Mesodermal cell (in vitro differentiated cells): Measurements from ENCODE around the gene TAPT1.

Experiments
- H3K27ac ChIP-seq: 2 replicates; pipeline ENCODE4 v1.7.0; 2013; ENCODE audit warnings: mild to moderate bottlenecking, low read depth, low read length, moderate library complexity; ENCODE audit not compliant: severe bottlenecking
- H3K36me3 ChIP-seq: 2 replicates; pipeline ENCODE4 v1.7.1; 2013; ENCODE audit warnings: mild to moderate bottlenecking, low read length, moderate library complexity; ENCODE audit not compliant: control insufficient read depth, insufficient read depth
- H3K4me1 ChIP-seq: one replicate; pipeline ENCODE4 v1.7.1; 2013; ENCODE audit warnings: mild to moderate bottlenecking, low read length; ENCODE audit not compliant: insufficient read depth, control insufficient read depth, poor library complexity, severe bottlenecking
- H3K4me3 ChIP-seq: 2 replicates; pipeline ENCODE4 v1.7.0; 2013; ENCODE audit warnings: low read length, control low read depth, mild to moderate bottlenecking; ENCODE audit not compliant: insufficient read depth, poor library complexity, severe bottlenecking; ENCODE audit errors: extremely low read depth
- H3K9me3 ChIP-seq: 2 replicates; pipeline ENCODE4 v1.7.1; 2013; ENCODE audit warnings: mild to moderate bottlenecking, low read length, moderate library complexity; ENCODE audit not compliant: control insufficient read depth
- WGBS, 2 experiments: methylation state at CpG; one replicate each; pipeline ENCODE4 v1.1.5; 2013; ENCODE audit warnings: missing lambda C conversion rate in 2 of 2; ENCODE audit not compliant: insufficient coverage in 2 of 2; 5-methylcytosine and 5-hydroxymethylcytosine counted together

Gene TAPT1

DNA sequence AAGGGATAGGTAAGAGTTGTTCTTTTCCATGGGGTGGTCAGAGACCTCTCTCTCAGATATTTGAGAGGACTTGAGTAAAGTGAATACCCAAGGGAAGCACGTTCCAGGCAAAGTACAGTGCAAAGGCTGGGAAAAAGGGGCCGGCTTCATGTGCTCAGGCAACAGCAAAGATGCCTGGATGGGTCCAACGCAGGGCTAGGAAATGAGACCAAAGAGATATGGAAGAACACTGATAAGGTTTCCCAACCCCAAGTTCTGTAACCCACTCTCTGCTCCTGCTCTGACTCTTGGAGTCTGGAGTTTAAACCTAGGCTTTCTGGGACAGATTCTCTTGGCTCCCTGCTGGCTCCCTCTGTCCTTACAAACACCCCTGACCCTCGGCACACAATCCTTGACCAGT lies 106.3 kb downstream of the TAPT1 start:
- 50 to 82% methylated on average over 3 to 4 of the region's 4 CpGs for WGBS, 2 experiments
- Histone ChIP-seq H3K9me3 (no peaks in the 10 kb centered on the region), H3K27ac (no peak overlapping the region), H3K4me3 (no peak overlapping the region), H3K4me1 (no peaks in the 10 kb centered on the region), H3K36me3 (no peaks in the 10 kb centered on the region)

DNA sequence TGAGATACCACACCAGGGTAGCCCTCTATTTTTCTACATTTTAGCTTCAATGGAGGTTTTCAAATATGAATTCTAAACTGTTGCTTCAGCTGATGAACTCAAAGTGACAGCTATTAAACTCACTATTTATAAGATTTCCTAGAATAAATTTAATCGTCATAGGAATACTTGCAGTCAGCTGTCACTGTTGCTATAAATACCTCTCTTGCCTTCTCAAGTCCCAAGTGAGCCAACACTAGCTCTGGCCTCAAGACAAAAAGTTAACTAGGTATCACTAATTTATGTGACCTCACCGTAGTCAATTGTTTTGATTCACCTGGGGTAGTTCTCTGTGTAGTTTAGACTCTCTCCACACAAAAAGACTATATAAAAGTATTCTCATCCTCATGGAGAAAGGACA lies 108.2 kb downstream of the TAPT1 start:
- no peaks in the 10 kb centered on the region for H3K36me3 ChIP-seq
- no peaks in the 10 kb centered on the region for H3K9me3 ChIP-seq
- H3K4me1 ChIP-seq, result no peaks in the 10 kb centered on the region
- H3K4me3 ChIP-seq, result no peak overlapping the region
- H3K27ac ChIP-seq, result no peak overlapping the region
- WGBS, 2 experiments, result 74 to 76% methylated on average over 2 of the region's 2 CpGs

DNA sequence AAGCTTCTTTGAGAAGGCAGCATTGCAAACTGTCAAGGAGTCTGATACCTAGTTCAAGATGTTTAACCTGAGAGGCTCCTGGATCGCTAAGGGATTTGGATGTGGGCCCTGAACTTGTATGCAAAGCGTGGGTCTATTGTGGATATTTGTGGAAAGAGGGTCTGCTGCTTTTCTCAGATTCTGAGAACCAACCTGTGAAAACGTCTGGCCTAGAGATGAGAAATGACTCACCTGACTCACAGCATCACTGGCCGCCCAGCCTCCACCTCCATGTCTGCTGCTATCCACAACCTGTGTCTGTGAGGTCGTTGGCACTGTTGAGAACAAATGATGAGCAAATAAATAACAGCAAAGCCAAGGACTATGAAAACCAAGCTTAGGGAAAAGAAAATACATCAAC lies 109.1 kb downstream of the TAPT1 start:
- WGBS, 2 experiments, result 77 to 83% methylated on average over 3 to 4 of the region's 5 CpGs
- Histone ChIP-seq H3K4me3 (no peak overlapping the region), H3K4me1 (no peaks in the 10 kb centered on the region), H3K9me3 (no peaks in the 10 kb centered on the region), H3K36me3 (no peaks in the 10 kb centered on the region), H3K27ac (no peak overlapping the region)

DNA sequence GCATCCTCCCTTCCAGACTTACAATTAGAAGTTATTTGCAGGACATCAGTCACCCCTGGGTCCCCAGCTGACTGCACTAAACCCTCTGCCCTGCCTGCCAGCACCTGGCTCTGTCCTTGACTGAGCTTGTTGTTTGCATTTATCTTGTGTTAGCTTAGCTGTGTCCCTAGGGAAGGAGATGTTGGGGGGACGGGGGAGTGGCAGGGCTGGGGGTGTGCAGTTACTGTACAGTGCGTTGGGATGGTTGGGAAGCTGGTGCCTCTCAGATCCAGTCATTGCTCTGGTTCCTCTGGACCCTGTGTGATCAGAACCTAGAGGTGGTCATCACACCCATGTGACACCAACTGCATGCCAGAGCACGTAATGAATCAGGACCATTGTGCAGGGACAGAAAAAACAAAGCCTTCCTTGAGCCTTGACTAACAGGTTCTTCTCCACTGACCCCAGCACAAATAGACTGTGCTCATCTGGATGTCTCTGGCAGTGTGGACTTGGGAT lies 109.7 kb downstream of the TAPT1 start:
- no peaks in the 10 kb centered on the region for H3K9me3 ChIP-seq
- H3K4me3 ChIP-seq, result no peak overlapping the region
- 64 to 67% methylated on average over 3 of the region's 3 CpGs for WGBS, 2 experiments
- no peaks in the 10 kb centered on the region for H3K4me1 ChIP-seq
- H3K36me3 ChIP-seq, result no peaks in the 10 kb centered on the region
- no peak overlapping the region for H3K27ac ChIP-seq

DNA sequence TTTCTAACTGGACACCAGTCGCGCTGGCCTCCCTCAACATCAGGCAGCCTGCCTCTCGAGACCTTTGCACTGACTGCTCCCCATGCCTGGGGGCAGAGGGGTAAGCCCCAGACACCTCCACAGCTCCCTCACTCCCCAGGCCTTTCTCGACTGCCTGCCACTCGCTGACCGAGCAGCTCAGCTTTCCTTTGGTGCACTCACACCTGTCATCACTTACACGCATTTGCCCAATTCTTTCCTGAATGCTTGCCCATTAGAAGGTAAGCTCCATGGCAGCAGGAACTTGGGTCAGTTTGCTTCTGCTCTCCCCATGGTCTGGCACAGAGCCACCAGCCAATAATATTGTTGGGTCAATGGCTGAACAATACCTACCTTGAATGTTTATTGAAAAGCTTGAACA lies 110.3 kb downstream of the TAPT1 start:
- 94 to 100% methylated on average over 7 of the region's 7 CpGs for WGBS, 2 experiments
- Histone ChIP-seq H3K9me3 (no peaks in the 10 kb centered on the region), H3K4me3 (no peak overlapping the region), H3K4me1 (no peaks in the 10 kb centered on the region), H3K36me3 (no peaks in the 10 kb centered on the region), H3K27ac (no peak overlapping the region)

DNA sequence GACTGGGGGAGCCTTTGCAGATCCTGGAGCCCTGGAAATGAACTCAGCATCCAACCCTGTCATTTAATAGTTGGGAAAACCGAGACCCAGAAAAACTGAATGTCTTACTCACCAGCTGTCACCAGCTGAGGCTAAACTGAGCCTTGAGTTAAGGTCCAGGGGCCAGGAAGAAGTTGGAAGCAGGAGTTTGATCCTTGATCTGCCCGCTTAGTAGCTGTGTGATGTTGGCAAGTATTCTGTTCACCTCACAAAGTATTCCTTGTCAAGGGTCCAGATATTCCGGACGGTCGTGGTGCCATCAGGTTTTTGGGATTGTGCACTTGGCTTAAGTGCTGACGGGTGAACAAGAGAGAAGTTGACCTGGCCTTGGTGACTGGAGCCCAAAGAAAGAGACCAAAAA lies 111.7 kb downstream of the TAPT1 start:
- Histone ChIP-seq H3K36me3 (no peaks in the 10 kb centered on the region), H3K4me3 (no peak overlapping the region), H3K27ac (no peak overlapping the region), H3K4me1 (no peaks in the 10 kb centered on the region), H3K9me3 (no peaks in the 10 kb centered on the region)
- WGBS, 2 experiments, result 88 to 96% methylated on average over 5 to 6 of the region's 6 CpGs

DNA sequence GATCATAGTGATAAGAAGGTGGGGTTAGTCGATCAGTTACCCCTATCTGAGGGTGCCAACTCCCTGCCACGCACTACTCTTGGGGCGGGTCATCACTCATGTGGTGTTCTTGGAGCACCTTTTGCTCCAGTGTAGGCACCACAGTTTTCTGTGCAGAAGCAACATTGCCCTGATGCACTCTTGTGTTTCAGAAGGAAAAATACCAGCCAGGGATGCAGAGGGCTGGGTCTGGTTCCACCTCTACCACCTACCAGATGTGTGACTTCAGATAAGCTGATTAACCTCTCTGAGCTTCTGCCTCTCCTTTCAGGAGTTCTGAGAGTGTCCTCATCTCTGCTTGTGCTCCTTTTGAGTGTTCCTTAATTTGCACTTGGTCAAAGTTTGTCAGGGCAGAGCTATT lies 112.5 kb downstream of the TAPT1 start:
- WGBS, 2 experiments, result 90 to 91% methylated on average over 3 of the region's 3 CpGs
- H3K27ac ChIP-seq, result no peak overlapping the region
- H3K4me1 ChIP-seq, result no peaks in the 10 kb centered on the region
- H3K9me3 ChIP-seq, result no peaks in the 10 kb centered on the region
- H3K4me3 ChIP-seq, result no peak overlapping the region
- H3K36me3 ChIP-seq, result no peaks in the 10 kb centered on the region

DNA sequence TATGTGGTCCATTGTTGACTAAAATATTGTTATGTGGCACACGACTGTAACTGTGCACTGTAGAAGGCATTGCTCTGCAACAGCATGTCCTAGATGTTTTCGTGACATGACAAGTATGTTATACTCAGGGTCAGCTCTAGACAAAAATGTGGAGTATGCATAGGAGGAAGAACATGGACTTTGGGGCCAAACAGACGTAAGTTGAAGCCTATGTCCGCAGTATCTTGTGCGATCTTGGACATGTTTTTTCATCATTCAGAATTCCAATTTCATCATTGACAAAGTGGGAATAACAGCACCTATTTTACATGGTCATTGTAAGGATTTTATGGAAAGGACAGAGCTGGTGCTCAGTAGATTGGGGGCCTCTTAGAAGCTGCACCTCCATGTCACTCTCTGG lies 114.7 kb downstream of the TAPT1 start:
- Histone ChIP-seq H3K4me1 (no peaks in the 10 kb centered on the region), H3K27ac (no peak overlapping the region), H3K4me3 (no peak overlapping the region), H3K36me3 (no peaks in the 10 kb centered on the region), H3K9me3 (no peaks in the 10 kb centered on the region)
- 97 to 100% methylated on average over 2 to 3 of the region's 5 CpGs for WGBS, 2 experiments

DNA sequence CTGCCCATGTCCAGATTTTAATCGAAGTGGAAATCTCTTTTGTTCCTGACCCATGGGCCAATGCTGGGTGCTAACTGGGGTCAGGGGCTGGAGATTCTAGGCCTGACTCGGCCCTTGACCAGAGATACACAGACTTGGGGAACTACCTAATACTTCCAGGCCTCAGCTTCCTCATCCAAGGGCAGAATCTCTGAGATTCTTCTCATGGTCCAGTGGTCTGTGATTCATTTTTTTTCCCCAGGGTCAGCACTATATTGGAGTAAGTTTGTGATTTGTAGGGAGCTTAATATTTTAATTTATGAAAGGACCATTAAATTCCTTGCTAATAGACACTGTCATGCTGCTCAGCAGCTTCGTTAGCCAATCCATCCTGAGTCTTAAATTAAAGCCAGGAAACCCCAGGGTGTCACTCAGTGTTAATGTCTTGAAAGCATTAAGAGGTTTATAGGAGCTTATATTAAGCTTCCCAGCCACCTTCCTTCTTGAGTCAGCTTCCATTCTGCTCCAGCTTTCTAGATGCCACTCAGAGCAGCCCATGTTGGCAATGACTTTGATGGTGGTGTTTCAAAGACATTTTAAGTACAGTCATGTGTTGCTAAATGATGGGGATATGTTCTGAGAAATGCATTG lies 115.5 kb downstream of the TAPT1 start:
- Histone ChIP-seq H3K9me3 (no peaks in the 10 kb centered on the region), H3K36me3 (no peaks in the 10 kb centered on the region)
- 63 to 79% methylated on average over 2 to 3 of the region's 3 CpGs for WGBS, 2 experiments

More for the DNA sequence above, 115.5 kb downstream of the TAPT1 start:
- Histone ChIP-seq H3K4me3 (no peak overlapping the region), H3K27ac (no peak overlapping the region), H3K4me1 (no peaks in the 10 kb centered on the region)
